ENCODE results near the gene SRGAP2.
"Not testable (repeated sequence)": the region's sequence is repeated elsewhere in the genome, so short reads cannot be mapped to it uniquely, and the experiment has no call there.

Gene SRGAP2

DNA sequence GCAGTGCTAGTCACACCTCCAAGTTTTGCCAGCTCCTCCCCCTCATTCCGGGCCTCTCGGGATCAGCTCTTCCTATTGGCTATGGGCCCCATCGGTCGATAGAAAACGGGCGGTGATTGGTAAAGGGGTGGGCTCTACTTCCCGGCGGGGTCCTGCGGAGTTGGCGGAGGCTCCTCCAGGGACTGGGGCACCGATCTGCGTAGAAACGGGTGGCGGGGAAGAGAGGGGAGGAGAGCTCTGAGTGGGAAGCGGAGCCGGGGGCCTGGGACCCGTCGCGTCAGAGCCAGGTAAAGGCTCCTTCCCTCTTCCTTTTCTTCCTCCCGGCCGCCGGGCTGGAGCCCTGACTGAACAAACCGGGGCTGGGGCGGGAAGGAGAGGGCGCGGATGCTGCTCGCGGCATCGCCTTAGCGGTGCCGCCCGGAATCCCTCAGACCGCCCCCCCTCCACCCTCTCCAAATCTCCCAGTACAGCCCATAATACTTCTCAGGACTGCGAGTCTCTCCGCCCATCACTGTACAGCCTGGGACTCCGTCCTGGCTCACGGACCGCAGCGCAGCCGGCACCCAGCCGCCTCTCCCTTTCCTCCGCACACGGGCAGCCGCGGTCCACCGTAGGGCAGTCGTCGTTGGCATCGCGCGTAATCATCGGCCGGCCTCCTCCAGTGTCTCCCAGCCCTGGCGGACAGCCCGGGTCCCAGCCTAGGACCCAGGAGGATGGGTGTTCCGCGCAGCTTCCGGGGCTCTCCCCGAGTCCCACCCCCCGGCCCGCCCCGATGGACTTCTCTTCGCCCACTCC, at the start of gene SRGAP2:
SRGAP2 (plus strand) TSS at position 178 of the 795 bp plus-strand sequence. CDS start 2,430 bp downstream, outside the sequence.
- peak; percentile 24 for DNase-seq

- not testable (repeated sequence) for DNase-seq
Measured at GRCh38 chr1:206167350-206168029, 35.9 kb upstream of the SRGAP2 start.

GRCh38 chr1:206169794-206170193, 33.5 kb upstream of the SRGAP2 start:
- DNase-seq: not testable (repeated sequence)

- not testable (repeated sequence) for DNase-seq
Measured at GRCh38 chr1:206173110-206173719, 30.1 kb upstream of the SRGAP2 start.

DNA sequence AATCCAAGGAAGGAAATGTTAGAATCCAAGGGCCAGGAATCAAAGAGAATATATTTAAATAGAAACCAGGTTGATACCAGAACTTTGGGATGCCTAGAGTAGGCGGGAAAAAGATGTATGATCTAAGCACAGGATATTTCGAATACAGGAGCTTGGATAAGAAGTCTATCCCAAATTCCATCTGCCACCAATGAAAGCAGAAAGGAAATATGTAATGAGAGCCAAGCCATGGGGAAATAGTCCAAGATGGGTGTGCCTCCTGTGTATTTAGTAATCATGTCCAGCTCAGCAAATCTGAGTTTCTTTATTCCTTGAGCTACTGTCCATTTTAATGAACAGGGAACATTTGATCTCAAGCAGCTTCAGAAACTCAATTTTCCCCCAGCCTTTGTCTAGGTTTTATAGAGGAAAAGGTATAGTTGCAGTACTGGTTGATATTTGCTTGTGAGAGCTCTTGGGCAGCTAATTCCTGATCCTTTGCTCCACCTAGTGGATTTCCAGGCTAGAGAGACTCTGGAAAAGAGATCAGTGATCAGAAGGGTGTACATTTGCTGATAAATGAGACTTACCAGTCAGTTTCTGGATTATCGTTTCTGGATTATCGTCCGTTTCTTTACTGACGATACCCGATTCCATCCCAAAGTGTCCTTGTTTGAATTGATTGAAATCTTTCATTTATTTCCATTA, 29.0 kb upstream of the SRGAP2 start:
- DNase-seq: not testable (repeated sequence)

DNA sequence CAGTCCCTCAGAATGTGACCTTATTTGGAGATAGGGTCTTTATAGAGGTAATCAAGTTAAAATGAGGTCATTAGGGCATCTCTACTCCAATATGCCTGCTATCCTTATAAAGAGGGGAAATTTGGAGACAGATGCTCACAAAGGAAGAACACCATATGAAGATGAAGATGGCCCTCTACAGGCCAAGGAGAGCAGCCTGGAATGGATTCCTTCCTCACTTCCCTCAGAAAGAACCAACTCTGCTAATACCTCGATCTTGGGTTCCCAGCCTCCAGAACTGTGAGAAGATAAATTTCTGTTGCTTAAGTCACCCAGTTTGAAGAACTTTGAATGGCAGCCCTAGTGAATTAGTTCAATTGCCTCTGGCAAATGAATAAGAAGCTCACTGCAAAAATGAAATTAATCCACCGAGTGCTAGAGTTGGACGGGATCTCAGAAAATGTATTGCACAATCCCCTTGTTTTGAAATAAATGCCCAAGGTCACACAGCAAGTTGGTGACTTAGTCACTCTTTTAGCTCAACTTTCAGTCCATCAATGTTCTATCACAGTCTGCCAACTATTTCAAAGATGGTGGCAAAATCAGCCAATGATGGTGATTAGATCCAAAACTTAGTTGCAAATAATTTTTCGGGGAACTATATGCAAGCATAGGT, 27.8 kb upstream of the SRGAP2 start:
- DNase-seq: not testable (repeated sequence)

GRCh38 chr1:206176114-206176502, 27.2 kb upstream of the SRGAP2 start:
- not testable (repeated sequence) for DNase-seq

GRCh38 chr1:206178061-206178989, 25.0 kb upstream of the SRGAP2 start:
- DNase-seq: not testable (repeated sequence)

GRCh38 chr1:206179666-206180065, 23.7 kb upstream of the SRGAP2 start:
- DNase-seq: not testable (repeated sequence)

DNA sequence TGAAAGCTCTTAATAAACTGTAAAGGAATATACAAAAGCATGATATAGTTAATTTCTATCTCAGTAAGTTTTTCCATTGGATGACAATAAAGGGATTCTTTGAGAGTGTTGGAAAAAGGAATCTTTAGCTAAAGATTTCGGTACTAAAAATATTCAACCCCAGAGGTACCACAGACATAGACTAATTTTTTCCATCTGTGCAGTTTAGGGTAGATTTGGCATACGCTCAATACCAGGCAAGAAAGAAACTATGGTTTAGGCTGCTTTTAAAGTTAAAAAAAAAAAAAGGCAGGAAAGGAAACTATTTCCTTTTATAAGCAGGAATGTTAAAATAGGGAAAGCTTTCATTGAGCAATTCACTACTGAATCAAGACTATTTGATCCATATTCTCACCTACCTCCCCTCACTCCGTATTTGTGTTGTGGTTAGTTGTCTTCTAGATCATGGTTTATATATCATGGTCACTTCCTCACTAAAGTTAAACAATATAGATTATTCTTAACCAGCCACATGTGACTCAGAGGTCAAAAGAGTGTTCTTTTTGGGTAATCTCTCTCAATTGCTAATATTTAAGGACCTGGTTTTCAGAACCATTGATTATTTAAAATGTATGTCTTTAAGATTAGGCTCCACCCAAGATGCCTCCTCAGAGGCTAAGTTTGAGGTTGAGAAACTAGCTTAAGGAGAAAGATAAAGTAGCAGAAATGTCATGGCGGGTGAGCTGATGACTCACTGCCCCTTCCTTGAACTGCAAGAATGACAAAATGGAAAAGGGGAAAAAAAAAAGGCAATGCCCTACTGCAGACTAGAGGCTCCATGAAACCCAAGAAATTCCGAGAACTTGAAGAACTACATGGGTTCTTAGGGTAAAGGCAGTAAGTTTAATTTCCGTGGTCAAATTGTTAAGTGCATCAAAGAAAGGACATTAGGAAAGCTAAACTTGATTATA, 20.7 kb upstream of the SRGAP2 start:
- not testable (repeated sequence) for DNase-seq

DNA sequence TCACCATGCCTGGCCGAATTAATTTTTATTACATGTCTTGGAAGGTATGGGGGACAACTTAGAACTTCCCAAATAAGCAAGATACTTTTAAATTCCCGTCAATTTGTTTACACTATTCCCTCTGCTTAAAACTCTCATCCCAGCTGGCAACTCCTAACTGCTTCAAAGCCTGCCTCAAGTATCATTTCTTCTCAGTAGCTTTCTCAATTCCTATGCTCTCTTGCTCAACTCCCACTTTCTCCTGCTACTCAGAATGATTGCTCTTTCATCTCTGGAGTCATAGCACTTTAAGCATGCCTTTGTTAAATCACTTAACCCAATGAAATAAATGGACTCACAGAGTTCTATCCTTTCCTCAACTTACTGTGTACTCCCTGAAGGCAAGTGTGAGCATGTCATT, 19.6 kb upstream of the SRGAP2 start:
- DNase-seq: not testable (repeated sequence)

GRCh38 chr1:206185778-206186177, 17.6 kb upstream of the SRGAP2 start:
- not testable (repeated sequence) for DNase-seq

- not testable (repeated sequence) for DNase-seq
Measured at GRCh38 chr1:206186826-206187225, 16.5 kb upstream of the SRGAP2 start.

- not testable (repeated sequence) for DNase-seq
Measured at GRCh38 chr1:206195182-206195581, 8.2 kb upstream of the SRGAP2 start.

GRCh38 chr1:206196748-206197424, 6.5 kb upstream of the SRGAP2 start:
- not testable (repeated sequence) for DNase-seq

- DNase-seq: peak; percentile 93
Measured at GRCh38 chr1:206202789-206203363, 465 bp upstream of the SRGAP2 start, which contains the start of gene FAM72A. TSS of gene FAM72A (minus strand) at chr1:206202839. CDS start at chr1:206202025, 814 bp downstream.

DNA sequence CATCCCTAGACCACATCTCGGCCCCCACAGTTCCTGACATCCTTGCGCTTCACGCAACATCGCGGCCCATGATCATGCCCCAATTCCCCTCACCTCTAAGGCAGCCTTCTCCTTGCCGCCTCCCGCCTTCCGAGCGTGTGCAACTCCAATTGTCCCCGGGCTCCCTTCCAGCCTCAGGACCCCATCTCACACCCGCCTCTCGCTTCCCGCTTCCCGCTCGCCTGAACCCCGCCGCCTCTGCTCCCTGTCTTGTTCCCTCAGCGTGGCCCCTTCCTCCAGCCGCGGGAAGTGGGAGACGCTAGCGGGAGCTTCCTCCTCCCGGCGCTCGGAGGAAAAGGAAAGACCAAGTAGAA, 794 bp downstream of the SRGAP2 start:
- DNase-seq: not testable (repeated sequence)

- DNase-seq: not testable (repeated sequence)
Measured at GRCh38 chr1:206204871-206205270, 1.5 kb downstream of the SRGAP2 start.

DNA sequence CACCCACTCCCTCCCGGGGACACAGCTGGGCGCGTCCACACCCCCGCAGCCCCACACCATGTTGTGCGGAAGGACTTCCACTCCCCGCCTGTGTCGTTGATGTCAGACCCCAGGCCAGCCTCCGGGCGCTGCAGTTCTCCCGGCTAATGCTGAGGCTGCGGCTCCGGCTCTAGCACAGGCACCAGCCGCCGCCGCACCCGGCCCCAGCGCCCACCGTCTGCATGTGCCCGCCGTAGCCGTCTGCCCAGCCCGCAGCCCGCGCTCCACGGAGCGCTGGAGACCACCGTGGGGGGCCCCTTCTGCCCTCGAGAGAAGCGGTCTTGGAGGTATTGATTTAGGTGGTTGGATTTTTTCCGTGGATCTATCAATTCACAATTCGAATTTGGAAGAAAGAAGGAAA, 2.2 kb downstream of the SRGAP2 start:
- DNase-seq: peak; percentile 1
